DOHH2 (cell line): ENCODE data around the gene SCAMP5.
A peak's percentile ranks its signal among the peaks of the same experiment; 100 is the strongest.

ENCODE experiments used
- H3F3A ChIP-seq: fragments of 200-600 bp; sonication (generic), shearing (Covaris generic); 2 replicates; pipeline ENCODE4 v1.6.0; 2016; ENCODE audit warnings: antibody characterized with exemption, mild to moderate bottlenecking; ENCODE audit not compliant: control insufficient read depth, insufficient read depth
- H3K27ac ChIP-seq: fragments of 200-600 bp; sonication (generic); 2 replicates; pipeline ENCODE4 v1.5.1; 2014; ENCODE audit warnings: low read depth, mild to moderate bottlenecking, low read length, moderate library complexity
- H3K27me3 ChIP-seq: fragments of 200-600 bp; sonication (generic); 2 replicates; pipeline ENCODE4 v1.6.1; 2014; ENCODE audit warnings: mild to moderate bottlenecking, low read length, mixed read lengths; ENCODE audit not compliant: control insufficient read depth
- H3K36me3 ChIP-seq: fragments of 200-600 bp; sonication (generic); 2 replicates; pipeline ENCODE4 v1.6.1; 2014; ENCODE audit warnings: mild to moderate bottlenecking, low read length, moderate library complexity, mixed read lengths; ENCODE audit not compliant: control insufficient read depth
- H3K4me1 ChIP-seq: fragments of 200-600 bp; sonication (generic); 2 replicates; pipeline ENCODE4 v1.6.1; 2014; ENCODE audit warnings: mild to moderate bottlenecking, low read length, mixed read lengths; ENCODE audit not compliant: control insufficient read depth
- H3K4me2 ChIP-seq: fragments of 200-600 bp; sonication (generic); 2 replicates; pipeline ENCODE4 v1.6.0; 2014; ENCODE audit warnings: mild to moderate bottlenecking, low read length, moderate library complexity
- H3K4me3 ChIP-seq: fragments of 200-600 bp; sonication (generic); 2 replicates; pipeline ENCODE4 v1.5.1; 2014; ENCODE audit warnings: mild to moderate bottlenecking, low read length, mixed read lengths
- H3K79me2 ChIP-seq: fragments of 200-600 bp; sonication (generic); 2 replicates; pipeline ENCODE4 v1.6.1; 2014; ENCODE audit warnings: mild to moderate bottlenecking, low read length, mixed read lengths; ENCODE audit not compliant: control insufficient read depth
- H3K9me2 ChIP-seq: fragments of 200-600 bp; sonication (generic); replicated peaks from 2 replicates; pipeline ENCODE4 v1.6.1; 2014; ENCODE audit warnings: mild to moderate bottlenecking, low read length, mixed read lengths; ENCODE audit not compliant: control insufficient read depth
- H3K9me3 ChIP-seq: fragments of 200-600 bp; sonication (generic); 2 replicates; pipeline ENCODE4 v1.6.1; 2014; ENCODE audit warnings: antibody characterized with exemption, low read length, mixed read lengths; ENCODE audit not compliant: control insufficient read depth, insufficient read depth
- H4K20me1 ChIP-seq: fragments of 200-600 bp; sonication (generic); 2 replicates; pipeline ENCODE4 v1.6.0; 2014; ENCODE audit warnings: low read depth, mild to moderate bottlenecking, antibody characterized with exemption, low read length, moderate library complexity; ENCODE audit not compliant: control insufficient read depth, insufficient read depth
- EZH2phosphoT487 ChIP-seq: fragments of 200-600 bp; sonication (generic); IDR thresholded peaks from 2 replicates; pipeline ENCODE4 v1.6.1; 2017; ENCODE audit warnings: borderline replicate concordance, mild to moderate bottlenecking, antibody characterized with exemption, low read length, moderate library complexity, mixed read lengths
- TF ChIP-seq, protein P1 (sequence below): fragments of 200-600 bp; sonication (generic); IDR thresholded peaks from one replicate; pipeline ENCODE4 v1.5.1; 2014; ENCODE audit warnings: antibody characterized with exemption, mild to moderate bottlenecking, low read depth, low read length; ENCODE audit not compliant: poor library complexity, severe bottlenecking

Gene SCAMP5

DNA sequence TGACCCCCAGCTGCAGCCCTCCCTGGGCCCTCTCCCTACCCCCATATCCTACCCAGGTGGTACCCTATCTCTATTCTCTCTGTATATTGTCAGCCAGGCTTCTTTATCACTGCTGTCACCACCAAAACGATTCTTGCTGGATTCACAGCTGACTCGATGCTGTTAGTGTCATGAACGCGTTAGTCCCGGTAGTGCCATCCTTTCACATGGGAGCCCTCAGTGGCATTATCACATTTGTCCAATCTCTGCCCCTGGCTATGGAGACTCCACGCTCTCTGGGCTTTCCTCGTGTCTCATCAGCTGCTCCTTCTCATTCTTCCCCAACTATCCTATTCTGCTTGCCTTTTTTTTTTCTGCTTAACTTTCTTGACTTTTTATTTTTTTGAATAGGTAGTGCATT, 7.0 kb downstream of the SCAMP5 start:
- Histone ChIP-seq H3K4me1 (peaks cover 10% of the 10 kb centered on the region), H3K27me3 (no peaks in the 10 kb centered on the region), H3K9me2 (no peaks in the 10 kb centered on the region), H3K4me3 (no peak overlapping the region), H4K20me1 (no peaks in the 10 kb centered on the region), H3K9me3 (no peaks in the 10 kb centered on the region), H3K4me2 (no peak overlapping the region), H3F3A (peaks cover 6% of the 10 kb centered on the region), H3K27ac (no peak overlapping the region), H3K79me2 (no peaks in the 10 kb centered on the region), H3K36me3 (no peaks in the 10 kb centered on the region)
- no peak for TF ChIP-seq EZH2phosphoT487
- TF ChIP-seq, protein P1, sequence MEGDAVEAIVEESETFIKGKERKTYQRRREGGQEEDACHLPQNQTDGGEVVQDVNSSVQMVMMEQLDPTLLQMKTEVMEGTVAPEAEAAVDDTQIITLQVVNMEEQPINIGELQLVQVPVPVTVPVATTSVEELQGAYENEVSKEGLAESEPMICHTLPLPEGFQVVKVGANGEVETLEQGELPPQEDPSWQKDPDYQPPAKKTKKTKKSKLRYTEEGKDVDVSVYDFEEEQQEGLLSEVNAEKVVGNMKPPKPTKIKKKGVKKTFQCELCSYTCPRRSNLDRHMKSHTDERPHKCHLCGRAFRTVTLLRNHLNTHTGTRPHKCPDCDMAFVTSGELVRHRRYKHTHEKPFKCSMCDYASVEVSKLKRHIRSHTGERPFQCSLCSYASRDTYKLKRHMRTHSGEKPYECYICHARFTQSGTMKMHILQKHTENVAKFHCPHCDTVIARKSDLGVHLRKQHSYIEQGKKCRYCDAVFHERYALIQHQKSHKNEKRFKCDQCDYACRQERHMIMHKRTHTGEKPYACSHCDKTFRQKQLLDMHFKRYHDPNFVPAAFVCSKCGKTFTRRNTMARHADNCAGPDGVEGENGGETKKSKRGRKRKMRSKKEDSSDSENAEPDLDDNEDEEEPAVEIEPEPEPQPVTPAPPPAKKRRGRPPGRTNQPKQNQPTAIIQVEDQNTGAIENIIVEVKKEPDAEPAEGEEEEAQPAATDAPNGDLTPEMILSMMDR: no peak

DNA sequence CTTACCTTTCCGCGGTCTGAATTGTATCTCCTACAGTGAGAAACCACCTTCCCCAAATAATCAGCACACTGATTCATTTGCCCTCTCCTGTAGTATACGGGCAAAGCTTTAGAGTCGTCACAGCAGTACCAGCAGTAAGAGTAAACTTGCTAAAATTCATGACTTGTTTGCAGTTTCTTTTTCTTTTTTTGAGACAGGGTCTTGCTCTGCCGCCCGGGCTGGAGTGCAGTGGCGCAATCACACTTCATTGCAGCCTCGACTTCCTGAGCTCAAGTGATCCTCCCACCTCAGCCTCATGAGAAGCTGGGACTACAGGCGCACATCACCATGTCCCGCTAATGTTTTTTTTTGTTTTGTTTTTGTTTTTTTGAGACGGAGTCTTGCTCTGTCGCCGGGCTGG, 11.9 kb downstream of the SCAMP5 start:
- Histone ChIP-seq H3K4me3 (peak overlapping the region; percentile 87), H3K36me3 (peaks cover 21% of the 10 kb centered on the region), H3K9me2 (no peaks in the 10 kb centered on the region), H3K4me2 (peak overlapping the region; percentile 96), H3K4me1 (peaks cover 52% of the 10 kb centered on the region), H4K20me1 (no peaks in the 10 kb centered on the region), H3K9me3 (no peaks in the 10 kb centered on the region), H3F3A (peaks cover 27% of the 10 kb centered on the region), H3K27ac (peak overlapping the region; percentile 96), H3K79me2 (peaks cover 22% of the 10 kb centered on the region), H3K27me3 (no peaks in the 10 kb centered on the region)
- no peak for TF ChIP-seq EZH2phosphoT487
- TF ChIP-seq, protein P1: no peak

DNA sequence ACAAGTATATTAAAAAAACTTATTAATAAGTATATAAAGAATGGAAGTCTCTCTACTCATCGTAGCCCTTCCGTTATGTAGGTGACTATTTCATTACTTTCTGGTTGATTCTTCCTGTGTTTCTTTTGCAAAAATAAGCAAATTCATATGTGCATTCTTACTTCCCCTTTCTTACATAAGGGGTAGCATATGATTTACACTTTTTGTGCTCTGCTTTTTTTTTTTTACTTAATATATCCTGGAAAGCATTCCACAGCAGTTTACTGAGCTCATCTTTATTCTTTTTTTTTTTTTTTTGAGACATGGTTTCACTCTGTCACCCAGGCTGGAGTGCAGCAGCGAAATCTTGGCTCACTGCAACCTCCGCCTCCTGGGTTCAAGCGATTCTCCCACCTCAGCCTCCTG, 12.9 kb downstream of the SCAMP5 start:
- TF ChIP-seq, protein P1: no peak
- TF ChIP-seq EZH2phosphoT487: no peak
- H3K4me2 ChIP-seq: peak overlapping the region; percentile 96
- H3K79me2 ChIP-seq: peaks cover 22% of the 10 kb centered on the region
- H3K9me2 ChIP-seq: no peaks in the 10 kb centered on the region
- H3K9me3 ChIP-seq: no peaks in the 10 kb centered on the region
- H3K4me3 ChIP-seq: peak overlapping the region; percentile 87
- H3F3A ChIP-seq: peaks cover 27% of the 10 kb centered on the region
- H3K27ac ChIP-seq: peak overlapping the region; percentile 96
- peaks cover 59% of the 10 kb centered on the region for H3K4me1 ChIP-seq
- no peaks in the 10 kb centered on the region for H3K27me3 ChIP-seq
- no peaks in the 10 kb centered on the region for H4K20me1 ChIP-seq
- H3K36me3 ChIP-seq: peaks cover 31% of the 10 kb centered on the region
